Esophagus squamous epithelium (tissue), 4 donors: Measurements from ENCODE around the gene TMEM151A.

Source experiments
- POLR2A ChIP-seq, 4 donors: fragments of 450-650 bp; IDR thresholded peaks; one replicate each; pipeline ENCODE4 v1.6.1; 2017; ENCODE audit warnings: antibody characterized with exemption in 4 of 4, mild to moderate bottlenecking in 4 of 4, moderate library complexity in 3 of 4
- TF ChIP-seq, protein P1 (sequence below), 6 experiments: fragments of 450-650 bp in 4 of 6; fragments of 200-600 bp in 2 of 6; sonication (generic) in 2 of 6; IDR thresholded peaks; one replicate each; pipeline ENCODE4 v1.5.1; 2016 to 2019; ENCODE audit warnings: antibody characterized with exemption in 6 of 6, mild to moderate bottlenecking in 4 of 6, moderate library complexity in 4 of 6

DNA sequence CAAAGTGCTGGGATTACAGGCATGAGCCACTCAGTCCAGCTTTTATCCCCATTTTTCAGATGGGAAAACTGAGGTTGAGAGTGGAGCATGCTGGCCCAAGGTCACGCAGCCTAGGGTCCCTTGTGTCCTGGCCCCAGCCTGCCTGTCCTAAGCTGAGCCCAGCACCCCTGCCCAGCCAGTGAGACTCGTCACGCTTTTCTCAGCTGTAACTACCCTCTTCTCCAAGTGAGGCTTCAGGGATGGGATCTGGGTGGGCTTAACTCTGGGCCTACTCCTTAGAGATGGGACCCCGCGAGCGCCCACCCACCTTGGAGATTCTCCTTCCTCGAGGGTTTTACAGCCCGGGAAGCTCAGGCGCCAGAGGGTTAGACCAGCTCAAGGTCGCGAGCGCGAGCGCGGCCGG is 390 bp upstream of the TMEM151A start:
- TF ChIP-seq, protein P1, sequence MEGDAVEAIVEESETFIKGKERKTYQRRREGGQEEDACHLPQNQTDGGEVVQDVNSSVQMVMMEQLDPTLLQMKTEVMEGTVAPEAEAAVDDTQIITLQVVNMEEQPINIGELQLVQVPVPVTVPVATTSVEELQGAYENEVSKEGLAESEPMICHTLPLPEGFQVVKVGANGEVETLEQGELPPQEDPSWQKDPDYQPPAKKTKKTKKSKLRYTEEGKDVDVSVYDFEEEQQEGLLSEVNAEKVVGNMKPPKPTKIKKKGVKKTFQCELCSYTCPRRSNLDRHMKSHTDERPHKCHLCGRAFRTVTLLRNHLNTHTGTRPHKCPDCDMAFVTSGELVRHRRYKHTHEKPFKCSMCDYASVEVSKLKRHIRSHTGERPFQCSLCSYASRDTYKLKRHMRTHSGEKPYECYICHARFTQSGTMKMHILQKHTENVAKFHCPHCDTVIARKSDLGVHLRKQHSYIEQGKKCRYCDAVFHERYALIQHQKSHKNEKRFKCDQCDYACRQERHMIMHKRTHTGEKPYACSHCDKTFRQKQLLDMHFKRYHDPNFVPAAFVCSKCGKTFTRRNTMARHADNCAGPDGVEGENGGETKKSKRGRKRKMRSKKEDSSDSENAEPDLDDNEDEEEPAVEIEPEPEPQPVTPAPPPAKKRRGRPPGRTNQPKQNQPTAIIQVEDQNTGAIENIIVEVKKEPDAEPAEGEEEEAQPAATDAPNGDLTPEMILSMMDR (IDR thresholded peaks at IDR 0.05), result no peak
- no peak for TF ChIP-seq POLR2A (IDR thresholded peaks at IDR 0.05)
